Testis (tissue), 2 donors: ENCODE data around the gene GIPC1.

Experiments
- CTCF ChIP-seq, 3 experiments: fragments of 450-650 bp in 2 of 3; fragments of 200-600 bp in 1 of 3; sonication (generic) in 1 of 3; IDR thresholded peaks; one replicate each; pipeline ENCODE4 v1.5.1; 2016 to 2019; ENCODE audit warnings: antibody characterized with exemption in 3 of 3, mild to moderate bottlenecking in 2 of 3, moderate library complexity in 1 of 3
- POLR2A ChIP-seq: fragments of 450-650 bp; IDR thresholded peaks from one replicate; pipeline ENCODE4 v1.6.1; 2017; ENCODE audit warnings: antibody characterized with exemption, mild to moderate bottlenecking, moderate library complexity

GRCh38 chr19:14476673-14477401 lies 19.1 kb downstream of the GIPC1 start:
- TF ChIP-seq CTCF (IDR thresholded peaks at IDR 0.05), result no peak
- no peak for TF ChIP-seq POLR2A
